ENCODE data around the gene SPATA32.

SPATA32 gene

DNA sequence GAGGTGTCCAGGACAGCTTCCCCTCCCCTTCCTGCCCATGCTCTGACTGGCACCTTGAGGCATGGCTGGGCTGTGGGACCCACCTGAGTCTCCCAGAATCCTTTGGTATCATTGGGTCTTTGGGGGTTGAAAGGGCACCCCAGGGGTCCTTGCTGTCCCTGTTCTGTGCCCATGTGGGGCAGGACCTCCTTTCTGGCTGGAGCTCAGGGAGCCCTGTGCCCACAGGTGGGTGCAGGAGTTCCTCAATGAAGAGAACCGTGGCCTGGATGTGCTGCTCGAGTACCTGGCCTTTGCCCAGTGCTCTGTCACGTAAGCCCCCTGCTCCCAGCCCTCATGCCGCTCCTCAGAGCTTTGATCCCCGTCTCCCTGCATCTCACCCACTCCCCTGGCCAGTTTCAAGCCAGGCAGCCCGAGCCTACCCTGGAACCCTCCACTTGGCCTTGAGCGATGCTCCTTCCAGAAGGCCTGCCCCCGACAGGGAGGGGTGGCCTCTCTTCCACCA is 28.4 kb downstream of the SPATA32 start:
- no peak for DNase-seq
- no peak for ATAC-seq
- Mint-ChIP-seq H3K4me3 (peak overlapping the region; percentile 64 to 83), H3K27me3 (no peaks in the 10 kb centered on the region), H3K9me3 (no peaks in the 10 kb centered on the region), H3K27ac (peak overlapping the region in 1 of 2 donors; percentile 89), H3K4me1 (peaks cover 95% of the 10 kb centered on the region)

DNA sequence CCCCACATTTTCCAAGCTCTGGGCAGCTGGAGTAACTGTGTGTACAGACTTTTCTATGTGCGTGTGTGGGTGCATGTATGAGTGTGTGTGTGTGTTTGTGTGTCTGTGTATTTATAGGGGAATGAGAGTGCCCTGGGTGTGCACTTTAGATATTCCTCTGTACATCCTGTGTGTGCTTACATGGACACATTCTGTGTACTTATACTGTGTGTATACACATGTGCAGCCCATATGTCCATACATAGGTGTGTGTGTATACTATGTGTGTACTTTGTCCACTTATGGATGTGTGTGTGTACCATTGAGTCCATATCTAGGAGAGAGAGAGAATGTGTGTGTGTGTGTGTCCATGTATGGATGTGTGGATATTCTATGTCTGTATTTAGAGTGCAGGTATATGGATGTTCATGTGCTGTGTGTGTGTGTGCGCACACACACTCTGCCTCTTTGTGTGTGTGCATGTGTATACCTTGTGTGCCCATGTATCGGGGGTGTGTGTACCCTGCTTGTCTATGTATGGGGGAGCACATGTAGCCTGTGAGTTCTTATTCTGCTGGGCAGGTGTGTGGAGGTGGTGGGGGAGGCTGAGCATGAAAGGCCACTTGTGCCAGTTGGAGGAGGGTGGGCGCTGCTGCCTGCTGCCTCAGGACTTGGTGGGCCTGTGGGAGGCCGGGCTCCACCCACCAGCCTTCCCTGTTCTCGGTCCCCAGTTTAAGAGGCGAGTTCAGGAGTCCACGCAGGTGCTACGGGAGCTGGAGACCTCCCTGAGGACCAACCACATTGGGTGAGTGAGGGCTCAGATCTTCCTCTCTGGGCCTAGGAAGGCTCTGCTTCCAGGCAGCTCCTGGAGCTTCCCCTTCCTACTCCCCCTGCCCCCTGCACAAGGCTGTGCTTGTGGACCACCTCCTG is 29.1 kb downstream of the SPATA32 start:
- no peaks in the 10 kb centered on the region for H3K27me3 Mint-ChIP-seq
- ATAC-seq (no peak), DNase-seq (no peak)
- no peaks in the 10 kb centered on the region for H3K9me3 Mint-ChIP-seq
- H3K4me3 Mint-ChIP-seq = peak overlapping the region; percentile 83 to 94
- peaks cover 95% of the 10 kb centered on the region for H3K4me1 Mint-ChIP-seq
- peak overlapping the region; percentile 9 to 77 for H3K27ac Mint-ChIP-seq

DNA sequence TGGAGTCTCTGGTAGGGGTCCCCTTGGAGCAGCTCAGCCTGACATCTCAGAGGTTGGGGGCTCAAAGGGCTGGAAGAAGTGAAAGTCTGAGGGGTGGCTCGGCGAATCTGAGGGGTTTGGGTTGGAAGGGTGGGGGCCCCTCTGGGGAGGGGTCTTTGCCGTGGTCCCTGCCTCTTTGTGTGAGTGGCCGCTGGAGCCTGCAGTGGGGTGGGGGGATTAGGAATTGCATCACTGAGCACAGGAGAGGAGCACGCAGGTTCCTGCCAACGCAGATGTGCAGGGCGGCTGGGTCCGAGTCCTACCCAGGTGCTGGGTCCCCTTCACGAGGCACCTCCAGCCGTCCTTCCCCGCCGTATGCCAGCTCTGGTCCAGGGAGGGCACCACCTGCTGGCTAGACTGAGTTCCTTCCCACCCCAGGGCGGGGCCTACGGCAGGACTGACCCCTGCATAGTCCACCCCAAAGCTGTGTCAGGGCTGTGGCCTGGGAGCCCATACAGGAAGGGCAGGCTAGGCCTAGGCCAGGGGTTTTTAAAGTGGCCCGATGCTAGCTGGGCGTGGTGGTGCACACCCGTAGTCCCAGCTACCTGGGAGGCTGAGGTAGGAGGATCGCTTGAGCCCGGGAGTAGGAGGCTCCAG is 30.3 kb downstream of the SPATA32 start:
- ATAC-seq (no peak), DNase-seq (no peak)
- no peaks in the 10 kb centered on the region for H3K9me3 Mint-ChIP-seq
- peak overlapping the region; percentile 93 to 96 for H3K27ac Mint-ChIP-seq
- H3K4me3 Mint-ChIP-seq = peak overlapping the region; percentile 83 to 94
- H3K4me1 Mint-ChIP-seq = peaks cover 97% of the 10 kb centered on the region
- H3K27me3 Mint-ChIP-seq = no peaks in the 10 kb centered on the region

DNA sequence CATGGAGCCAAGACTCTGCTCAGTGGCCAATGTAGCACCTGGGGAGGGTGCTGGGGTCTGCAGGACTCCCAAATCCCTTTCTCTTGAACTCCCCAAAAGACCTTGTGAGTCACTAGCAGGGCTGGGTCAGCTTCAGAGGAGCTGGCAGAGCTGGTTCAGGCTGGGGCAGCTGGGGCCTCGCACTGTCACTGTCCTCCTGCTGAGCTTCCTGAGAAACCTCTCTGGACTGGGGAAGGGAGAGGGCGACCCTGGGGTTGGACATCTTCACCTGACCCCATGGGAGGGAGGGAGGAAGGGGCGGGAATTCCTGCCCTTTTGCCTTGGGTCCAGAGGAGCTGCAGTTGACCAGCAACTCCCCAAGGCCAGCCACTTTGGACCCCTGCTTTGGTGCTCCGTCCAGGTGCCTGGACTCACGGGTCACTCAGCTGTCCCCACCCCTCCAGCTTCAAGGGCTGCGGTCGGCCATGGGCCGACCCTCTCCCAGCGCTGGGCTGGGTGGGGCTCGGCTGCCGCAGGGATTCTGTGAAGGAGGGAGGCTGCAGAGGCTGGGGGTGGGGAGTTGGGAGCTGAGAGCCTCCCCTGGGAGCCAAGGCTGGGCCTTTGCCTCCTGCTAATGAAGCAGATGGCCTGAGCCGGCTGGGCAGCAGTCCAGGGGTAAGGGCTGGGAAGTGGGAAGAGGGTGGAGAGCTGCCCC is 31.0 kb downstream of the SPATA32 start:
- ATAC-seq = no peak
- H3K9me3 Mint-ChIP-seq = no peaks in the 10 kb centered on the region
- H3K4me1 Mint-ChIP-seq = peaks cover 100% of the 10 kb centered on the region
- H3K27me3 Mint-ChIP-seq = no peaks in the 10 kb centered on the region
- peak overlapping the region; percentile 96 to 99 for H3K27ac Mint-ChIP-seq
- H3K4me3 Mint-ChIP-seq = peak overlapping the region; percentile 83 to 94
- DNase-seq = no peak

DNA sequence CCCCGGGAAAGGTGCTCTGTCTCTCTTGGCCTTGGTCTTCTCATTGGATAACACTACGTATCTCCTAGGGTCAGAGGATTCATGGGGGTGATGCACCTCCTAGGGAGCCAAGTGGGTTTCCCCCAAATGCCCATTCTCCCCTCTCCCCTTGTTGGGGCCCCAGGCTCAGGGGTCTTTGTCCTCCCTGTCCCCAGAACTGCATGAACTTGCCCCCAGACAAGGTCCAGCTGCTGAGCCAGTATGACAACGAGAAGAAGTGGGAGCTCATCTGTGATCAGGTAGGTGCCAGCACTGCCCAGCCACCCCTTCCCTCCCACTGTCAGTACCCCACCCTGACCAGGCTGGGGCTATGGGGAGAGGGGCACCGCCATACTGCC is 31.5 kb downstream of the SPATA32 start:
- H3K9me3 Mint-ChIP-seq = no peaks in the 10 kb centered on the region
- DNase-seq = no peak
- H3K27me3 Mint-ChIP-seq = no peaks in the 10 kb centered on the region
- peak overlapping the region; percentile 98 to 99 for H3K27ac Mint-ChIP-seq
- H3K4me1 Mint-ChIP-seq = peaks cover 100% of the 10 kb centered on the region
- peak overlapping the region; percentile 83 to 94 for H3K4me3 Mint-ChIP-seq
- ATAC-seq = no peak

DNA sequence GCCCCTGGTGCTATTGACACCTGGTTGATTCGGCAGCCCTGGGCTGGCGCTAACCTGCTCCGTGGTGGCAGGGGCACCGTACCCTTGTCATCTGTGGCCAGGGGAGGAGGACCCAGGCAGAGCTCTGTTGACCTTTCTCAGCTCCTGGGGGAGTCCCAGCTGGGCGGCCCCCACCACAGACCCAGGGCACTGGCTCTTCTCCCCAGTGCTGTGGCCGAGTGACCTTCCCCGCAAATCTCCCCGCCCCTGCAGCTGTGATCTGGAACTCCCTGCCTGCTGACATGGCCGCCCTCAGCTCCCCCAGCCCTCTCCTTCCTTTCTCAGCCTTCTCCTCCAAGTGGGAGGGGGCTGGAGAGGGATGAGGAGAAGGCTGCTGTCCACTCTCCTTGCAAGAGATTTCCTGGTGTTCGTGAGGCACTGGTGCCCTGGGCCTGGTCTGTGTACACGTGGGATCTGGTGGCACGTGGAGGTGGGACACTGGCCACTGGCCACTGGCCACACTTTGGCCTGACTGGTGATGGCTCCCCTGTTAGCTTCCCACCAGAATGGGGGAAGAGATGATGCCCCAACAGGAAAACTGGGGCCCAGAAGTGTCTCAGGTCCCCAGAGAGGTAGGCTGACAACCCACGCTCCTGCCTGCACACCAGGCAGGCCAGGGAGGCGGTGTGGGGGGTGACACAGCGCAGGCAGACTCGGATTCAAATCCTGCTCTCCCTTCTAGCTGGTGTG is 32.0 kb downstream of the SPATA32 start:
- ATAC-seq (peak; percentile 36), DNase-seq (peak in 1 of 2 donors; percentile 85)
- Mint-ChIP-seq H3K4me1 (peaks cover 100% of the 10 kb centered on the region), H3K9me3 (no peaks in the 10 kb centered on the region), H3K27ac (peak overlapping the region; percentile 98 to 99), H3K27me3 (no peaks in the 10 kb centered on the region), H3K4me3 (peak overlapping the region; percentile 83 to 94)

DNA sequence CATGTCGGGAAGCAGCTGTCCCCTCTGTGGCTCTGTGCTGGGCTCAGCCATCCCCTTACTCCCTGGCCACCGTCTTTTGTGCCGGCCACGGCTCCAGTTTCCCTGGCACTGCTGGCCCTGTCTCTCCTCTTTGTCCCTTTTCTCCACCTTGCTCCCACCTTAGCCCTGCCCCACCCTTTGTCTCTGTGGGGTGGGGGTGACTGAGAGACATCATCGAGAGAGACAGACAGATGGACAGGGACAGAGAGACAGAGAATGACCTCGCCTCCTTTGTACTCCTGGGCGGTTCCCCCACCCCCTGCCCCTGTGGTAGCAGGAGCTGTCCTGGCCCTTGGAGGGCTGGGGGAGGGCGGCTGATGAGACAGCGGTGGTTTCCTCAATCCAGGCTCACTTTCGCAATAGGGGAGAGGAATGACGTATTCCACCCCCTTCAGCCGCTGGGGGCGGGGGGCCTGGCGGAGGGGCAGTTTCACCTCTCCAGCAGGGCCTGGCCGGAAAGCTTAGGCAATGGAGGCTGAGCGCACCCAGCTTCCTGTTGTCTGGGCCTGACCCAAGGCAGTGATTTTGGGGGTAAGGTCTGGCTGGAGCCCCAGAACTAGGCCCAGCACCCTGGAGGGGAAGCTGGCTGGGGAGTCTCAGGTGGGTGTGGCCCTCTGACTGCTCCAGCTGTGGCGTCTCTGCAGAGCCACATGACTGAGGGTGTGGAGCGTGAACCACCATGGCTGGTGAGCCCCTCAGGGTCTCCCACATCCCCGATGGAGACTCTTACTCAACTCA is 32.9 kb downstream of the SPATA32 start:
- H3K4me1 Mint-ChIP-seq = peaks cover 95% of the 10 kb centered on the region
- peak overlapping the region; percentile 83 to 94 for H3K4me3 Mint-ChIP-seq
- no peaks in the 10 kb centered on the region for H3K9me3 Mint-ChIP-seq
- no peaks in the 10 kb centered on the region for H3K27me3 Mint-ChIP-seq
- peak overlapping the region; percentile 98 to 99 for H3K27ac Mint-ChIP-seq
- DNase-seq = peak; percentile 89 to 97
- ATAC-seq = peak; percentile 68

DNA sequence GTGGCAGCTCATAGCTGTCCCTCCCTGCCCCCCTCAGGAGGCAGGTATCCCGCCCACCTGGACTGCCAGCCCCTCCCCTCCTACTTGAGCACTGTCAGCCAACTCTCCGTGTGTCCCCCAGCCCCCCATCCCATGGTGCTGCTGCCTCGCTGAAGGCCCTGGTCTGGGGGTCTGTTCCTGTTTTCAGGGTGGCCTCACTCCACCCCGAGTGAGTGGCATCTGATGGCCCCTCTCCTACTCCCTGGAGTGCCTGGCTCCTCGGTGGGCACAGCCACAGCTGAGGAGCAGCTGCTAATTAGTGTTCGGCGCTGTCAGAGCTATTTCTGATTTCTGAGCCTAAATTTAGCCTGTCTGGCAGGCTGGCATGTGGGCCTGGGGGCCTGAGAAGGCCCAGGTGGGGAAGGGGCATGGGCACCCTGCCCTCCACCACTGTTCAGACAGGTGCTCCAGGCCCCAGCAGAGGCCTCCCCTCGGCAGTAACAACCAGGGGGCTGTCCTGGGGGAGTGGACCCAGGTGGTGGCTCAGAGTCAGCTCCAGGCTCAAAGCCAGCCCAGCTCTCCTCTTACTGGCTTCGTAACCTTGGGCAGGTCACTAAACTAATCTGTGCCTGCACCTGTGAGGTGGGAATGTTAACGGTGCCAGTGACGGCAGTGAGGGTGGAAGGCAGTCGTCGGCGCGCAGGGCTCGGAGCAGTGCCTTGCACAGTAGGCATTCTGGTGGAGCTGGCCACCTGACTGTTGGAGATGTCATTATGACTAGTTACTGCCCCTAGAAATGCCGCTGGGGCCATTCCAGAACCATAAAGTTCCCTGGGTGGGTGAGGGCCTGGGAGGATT is 33.8 kb downstream of the SPATA32 start:
- peak overlapping the region; percentile 99 to 100 for H3K27ac Mint-ChIP-seq
- no peaks in the 10 kb centered on the region for H3K9me3 Mint-ChIP-seq
- H3K4me3 Mint-ChIP-seq = peak overlapping the region; percentile 83 to 94
- peak; percentile 57 to 69 for DNase-seq
- ATAC-seq = no peak
- H3K27me3 Mint-ChIP-seq = no peaks in the 10 kb centered on the region
- peaks cover 87% of the 10 kb centered on the region for H3K4me1 Mint-ChIP-seq

DNA sequence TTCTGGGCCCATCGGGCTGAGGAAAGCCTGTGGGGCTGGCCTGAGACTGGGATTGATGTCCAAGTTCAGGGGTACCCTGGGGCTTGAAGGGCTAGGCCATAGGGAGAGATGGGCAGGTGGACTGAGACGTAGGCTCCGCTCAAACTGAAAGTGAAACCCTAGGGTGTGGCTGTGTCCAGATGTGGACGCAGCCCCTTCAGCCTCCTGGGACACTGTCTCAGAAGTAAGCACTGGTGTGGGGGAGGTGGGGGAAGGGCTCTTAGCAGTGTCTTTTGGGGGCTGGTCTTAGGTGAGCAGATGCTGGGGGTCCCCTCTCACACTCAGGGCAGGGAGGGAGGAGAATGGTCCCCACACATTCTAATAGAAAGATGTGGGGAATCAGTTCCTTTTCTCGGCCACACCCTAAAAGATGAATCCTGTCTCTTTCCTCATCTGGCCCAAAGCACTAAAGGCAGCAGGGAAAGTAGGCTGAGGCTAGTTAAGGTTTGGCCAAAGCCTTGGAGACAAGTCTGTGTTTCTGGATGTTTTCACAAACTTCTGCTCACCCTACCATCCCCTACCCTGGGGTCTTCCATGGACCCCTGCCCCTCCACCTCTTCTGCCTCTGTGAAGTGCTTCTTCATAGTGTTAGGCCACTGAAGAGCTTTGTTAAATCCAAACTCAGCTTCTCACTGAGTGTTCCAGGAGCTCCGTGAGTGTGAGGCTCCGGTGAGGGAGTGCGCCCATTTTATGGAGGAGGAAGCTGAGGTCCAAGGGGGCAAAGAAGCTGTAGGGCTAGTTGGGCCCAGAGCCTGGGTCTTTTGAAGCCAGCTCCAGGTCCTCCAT is 34.6 kb downstream of the SPATA32 start:
- Mint-ChIP-seq H3K9me3 (no peaks in the 10 kb centered on the region), H3K27ac (peak overlapping the region; percentile 99 to 100), H3K27me3 (no peaks in the 10 kb centered on the region), H3K4me3 (peak overlapping the region; percentile 83 to 94), H3K4me1 (peaks cover 79% of the 10 kb centered on the region)
- peak; percentile 50 to 54 for DNase-seq
- no peak for ATAC-seq

DNA sequence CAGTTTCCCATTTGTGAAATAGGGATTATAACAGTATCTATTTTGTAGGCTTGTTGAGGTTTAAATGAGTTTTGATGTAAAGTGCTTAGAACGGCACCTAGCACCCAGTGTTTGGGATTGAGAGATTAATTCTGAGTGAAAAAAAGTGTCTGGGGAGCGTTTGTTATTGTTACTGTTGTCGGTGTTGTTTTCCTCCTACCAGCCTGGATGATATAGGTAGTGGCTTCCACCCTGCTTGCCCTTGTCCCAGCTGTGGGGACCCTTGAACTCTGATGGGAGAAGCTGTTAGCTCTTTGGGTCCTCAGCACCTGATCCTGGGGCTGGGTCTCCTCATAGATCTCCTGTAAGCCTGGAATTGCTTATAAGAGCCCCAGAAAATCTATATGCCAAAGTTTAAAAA is 35.3 kb downstream of the SPATA32 start:
- H3K4me1 Mint-ChIP-seq = peaks cover 71% of the 10 kb centered on the region
- peak overlapping the region; percentile 83 to 94 for H3K4me3 Mint-ChIP-seq
- no peaks in the 10 kb centered on the region for H3K27me3 Mint-ChIP-seq
- peak overlapping the region; percentile 99 to 100 for H3K27ac Mint-ChIP-seq
- no peaks in the 10 kb centered on the region for H3K9me3 Mint-ChIP-seq
- DNase-seq (no peak), ATAC-seq (no peak)

DNA sequence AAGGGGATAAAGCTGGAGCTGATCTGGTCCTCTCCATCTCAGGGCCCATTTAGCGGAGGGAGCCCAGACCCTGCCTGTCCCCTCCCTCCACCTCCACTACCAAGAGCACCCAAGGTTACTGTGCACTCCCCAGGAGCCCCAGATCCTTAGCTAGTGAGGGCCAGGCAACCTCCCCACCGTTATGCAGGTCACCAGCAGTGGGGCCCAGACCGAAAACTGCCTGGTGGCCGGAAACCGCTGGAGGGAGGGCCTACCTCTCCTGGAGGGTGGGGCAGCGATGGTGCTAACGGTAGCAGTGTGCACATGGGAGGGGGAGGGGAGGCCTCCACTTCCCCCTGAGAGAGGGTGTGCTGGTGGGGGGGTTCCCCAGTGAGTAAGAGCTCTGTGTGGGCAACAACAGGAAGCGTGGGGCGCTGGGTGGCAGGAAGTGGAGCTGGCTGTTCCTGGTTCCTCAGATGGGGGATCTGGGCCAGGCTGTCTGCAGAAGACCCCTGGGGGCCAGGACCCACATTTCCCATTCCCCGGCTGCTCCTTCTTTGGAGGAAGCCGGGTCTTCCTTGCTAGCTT is 35.8 kb downstream of the SPATA32 start:
- Mint-ChIP-seq H3K27ac (peak overlapping the region; percentile 99 to 100), H3K9me3 (no peaks in the 10 kb centered on the region), H3K27me3 (no peaks in the 10 kb centered on the region), H3K4me1 (peaks cover 66% of the 10 kb centered on the region), H3K4me3 (peak overlapping the region; percentile 83 to 94)
- peak; percentile 94 to 98 for DNase-seq
- peak; percentile 61 for ATAC-seq

DNA sequence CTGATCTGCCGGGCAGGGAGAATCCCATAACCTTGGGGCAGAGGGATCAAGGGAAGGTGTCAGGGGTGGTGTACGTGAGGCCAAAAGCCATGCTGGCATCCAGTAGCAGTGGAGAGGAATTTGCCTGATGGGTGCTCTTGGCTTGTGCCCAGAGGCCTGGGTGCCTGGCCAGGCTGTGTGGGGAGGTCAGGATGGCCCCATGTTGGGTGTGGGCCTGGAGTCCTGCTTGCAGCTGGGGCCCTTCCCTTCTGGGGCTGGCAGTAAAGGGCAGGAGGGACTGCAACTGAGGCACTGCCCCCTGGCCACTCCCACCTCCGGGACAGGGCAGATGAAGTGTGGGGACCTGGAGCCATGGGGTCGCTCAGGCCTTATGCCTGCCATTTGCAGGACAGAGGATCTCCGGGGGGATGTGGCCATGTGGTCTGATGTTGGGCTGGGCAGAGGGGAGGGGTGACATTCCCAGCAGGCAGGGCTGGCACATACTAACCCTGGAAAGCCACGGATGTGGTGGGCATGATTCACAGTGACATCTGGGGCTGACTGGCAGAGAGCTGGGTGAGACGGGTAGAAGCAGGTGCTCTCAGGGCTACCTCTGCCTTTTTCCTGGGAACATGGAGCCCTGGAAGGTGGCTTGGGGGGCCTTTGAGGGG is 36.7 kb downstream of the SPATA32 start:
- peak overlapping the region; percentile 99 to 100 for H3K27ac Mint-ChIP-seq
- no peaks in the 10 kb centered on the region for H3K27me3 Mint-ChIP-seq
- H3K9me3 Mint-ChIP-seq = no peaks in the 10 kb centered on the region
- ATAC-seq (no peak), DNase-seq (peak; percentile 52 to 61)
- H3K4me1 Mint-ChIP-seq = peaks cover 62% of the 10 kb centered on the region
- H3K4me3 Mint-ChIP-seq = peak overlapping the region; percentile 83 to 94
